HG03342 (cell line): Measurements from ENCODE around the gene ACBD3.
A peak's percentile ranks its signal among the peaks of the same experiment; 100 is the strongest.

ENCODE experiments used
- ATAC-seq: cut with Tn5 transposase; IDR thresholded peaks from one replicate; pipeline ENCODE4 v1.9.1; 2021; ENCODE audit warnings: mild to moderate bottlenecking, moderate library complexity; ENCODE audit not compliant: unreplicated experiment

The ACBD3 gene

GRCh38 chr1:226135059-226135651 lies 51.4 kb downstream of the ACBD3 start:
- no peak for ATAC-seq

DNA sequence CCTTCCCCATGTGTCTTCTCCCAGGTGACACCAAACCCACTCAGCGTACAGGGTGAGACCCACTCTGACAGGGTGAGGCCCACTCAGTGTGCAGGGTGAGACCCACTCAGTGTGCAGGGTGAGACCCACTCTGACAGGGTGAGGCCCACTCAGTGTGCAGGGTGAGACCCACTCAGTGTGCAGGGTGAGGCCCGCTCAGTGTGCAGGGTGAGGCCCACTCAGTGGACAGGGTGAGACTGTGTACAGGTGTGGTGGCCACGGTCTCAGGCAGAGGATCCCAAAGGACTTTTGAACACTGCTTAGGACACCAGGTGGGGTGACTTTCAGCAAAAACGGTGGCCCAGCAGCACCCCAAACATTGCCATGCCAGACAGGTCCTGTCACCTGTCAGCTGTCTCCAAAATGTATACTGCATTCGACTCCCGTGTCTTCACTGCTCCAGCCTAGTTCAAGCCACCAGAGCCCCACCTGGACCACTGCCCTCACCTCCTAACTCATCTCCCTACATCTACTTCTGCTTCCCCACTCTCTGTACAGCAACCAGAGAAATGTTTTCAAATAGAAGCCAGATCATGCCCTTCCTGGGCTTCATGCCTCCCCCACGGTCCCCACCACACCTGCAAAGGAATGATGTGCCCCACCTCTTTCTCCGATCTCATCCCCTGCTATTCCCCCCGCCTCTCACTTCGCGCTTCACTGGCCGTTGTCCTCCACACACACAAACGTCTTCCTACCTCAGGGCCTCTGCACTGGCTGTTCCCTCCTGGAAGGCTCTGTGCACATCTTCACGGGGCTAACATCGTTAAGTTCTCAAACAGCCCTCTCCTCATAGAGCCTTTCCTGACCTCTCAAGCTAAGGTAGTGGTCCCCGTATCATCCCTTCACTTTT lies 52.1 kb downstream of the ACBD3 start:
- ATAC-seq: no peak

- no peak for ATAC-seq
These were observed 52.9 kb downstream of the ACBD3 start for GRCh38 chr1:226133504-226134123.

DNA sequence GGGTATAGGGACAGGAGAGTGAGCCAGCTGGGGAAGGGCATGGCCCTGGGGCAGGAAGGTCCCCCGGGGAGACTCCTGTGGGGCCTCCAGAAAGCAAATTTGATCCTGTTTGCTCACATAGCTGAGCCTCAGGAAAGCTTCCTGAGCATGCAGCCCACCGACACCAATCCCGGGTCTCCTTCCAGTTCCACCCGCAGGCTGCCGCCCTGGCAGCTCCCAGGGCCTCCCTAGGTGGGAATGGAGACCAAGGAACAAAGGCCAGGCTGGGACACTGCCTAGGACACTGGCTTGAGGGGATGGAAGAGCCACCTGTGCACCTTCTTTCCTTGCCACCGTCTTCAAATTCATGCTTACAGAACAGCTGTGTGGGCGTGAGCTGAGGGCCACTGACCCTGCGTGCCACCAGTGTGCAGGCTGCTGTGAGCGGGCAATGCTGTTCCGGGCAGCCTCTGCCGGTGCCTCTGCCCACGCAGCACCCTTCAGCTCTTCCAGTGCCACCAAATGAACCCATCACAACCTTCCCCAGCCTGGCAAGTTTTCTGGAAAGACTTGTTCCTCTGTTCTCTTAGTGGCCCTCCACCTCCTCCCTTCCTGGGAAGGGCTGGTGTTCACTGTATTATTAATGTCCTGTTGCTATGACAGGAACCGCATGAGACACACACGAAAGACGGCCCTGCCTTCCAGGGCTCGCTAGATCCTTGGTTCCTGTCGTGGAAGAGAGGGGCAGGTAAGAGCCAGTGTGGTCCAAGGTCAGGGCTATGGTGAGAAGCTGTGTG lies 53.6 kb downstream of the ACBD3 start:
- peak; percentile 34 for ATAC-seq

DNA sequence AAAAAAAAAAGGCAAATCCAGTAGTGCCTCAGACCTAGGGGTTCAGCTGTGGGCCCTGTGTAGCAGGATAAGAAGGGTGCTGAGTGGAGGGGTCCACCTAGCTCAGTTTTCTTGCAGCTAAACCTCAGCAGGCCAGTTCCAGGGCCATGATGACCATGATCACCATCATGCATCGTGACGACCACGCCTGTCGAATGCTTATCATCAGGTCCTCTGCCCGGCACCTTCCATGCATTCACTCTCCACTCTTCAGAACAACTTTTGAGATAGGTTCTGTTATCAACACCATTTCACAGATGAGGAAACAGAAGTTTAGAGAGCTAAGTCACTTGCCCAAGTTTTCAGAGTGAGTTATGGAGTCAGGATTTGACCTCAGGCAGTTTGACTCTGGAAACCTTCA lies 54.9 kb downstream of the ACBD3 start:
- no peak for ATAC-seq

DNA sequence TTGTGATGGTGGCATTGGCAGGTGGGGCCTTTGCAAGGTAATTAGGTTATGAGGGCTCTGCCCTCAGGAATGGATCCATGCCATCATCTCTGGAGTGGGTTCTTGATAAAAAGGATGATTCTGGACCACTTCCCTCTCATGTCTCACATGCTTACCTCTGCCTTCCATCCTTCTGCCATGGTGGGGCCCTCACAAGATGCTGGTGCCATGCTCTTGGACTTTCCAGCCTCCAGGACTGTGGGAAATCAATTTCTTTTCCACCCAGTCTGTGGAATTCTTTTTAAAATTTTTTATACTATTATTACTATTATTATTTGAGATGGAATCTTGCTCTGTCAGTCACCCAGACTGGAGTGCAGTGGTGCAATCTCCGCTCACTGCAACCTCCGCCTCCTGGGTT lies 57.3 kb downstream of the ACBD3 start:
- ATAC-seq: no peak

DNA sequence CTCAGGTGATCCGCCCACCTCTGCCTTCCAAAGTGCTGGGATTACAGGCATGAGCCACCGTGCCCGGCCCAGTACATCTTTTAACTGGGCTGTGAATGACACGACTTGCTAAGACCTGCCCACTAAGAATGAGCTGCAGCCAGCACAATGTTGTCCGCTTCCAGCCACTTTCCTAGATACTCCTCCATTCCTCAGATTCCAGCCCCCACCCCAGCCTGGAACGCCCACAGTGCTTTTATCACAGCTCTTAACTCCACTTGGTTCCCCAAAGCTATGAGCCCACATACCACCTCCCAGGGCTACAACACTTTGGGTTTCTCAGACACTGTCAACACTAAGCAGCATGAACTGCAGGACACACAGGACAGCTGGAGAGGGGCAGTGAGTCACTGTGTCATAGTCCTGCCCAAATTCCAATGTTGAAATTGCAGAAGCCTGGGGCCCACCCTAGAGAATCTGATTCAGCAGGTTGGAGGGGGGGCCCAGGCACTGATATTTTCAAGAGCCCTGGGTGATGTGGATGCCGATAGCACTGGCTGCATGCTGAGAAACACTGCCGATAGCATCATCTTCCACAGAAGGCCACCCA lies 58.0 kb downstream of the ACBD3 start:
- no peak for ATAC-seq

- no peak for ATAC-seq
These were observed 59.5 kb downstream of the ACBD3 start for GRCh38 chr1:226126824-226127569.

GRCh38 chr1:226125831-226126230 lies 60.7 kb downstream of the ACBD3 start:
- ATAC-seq: no peak

DNA sequence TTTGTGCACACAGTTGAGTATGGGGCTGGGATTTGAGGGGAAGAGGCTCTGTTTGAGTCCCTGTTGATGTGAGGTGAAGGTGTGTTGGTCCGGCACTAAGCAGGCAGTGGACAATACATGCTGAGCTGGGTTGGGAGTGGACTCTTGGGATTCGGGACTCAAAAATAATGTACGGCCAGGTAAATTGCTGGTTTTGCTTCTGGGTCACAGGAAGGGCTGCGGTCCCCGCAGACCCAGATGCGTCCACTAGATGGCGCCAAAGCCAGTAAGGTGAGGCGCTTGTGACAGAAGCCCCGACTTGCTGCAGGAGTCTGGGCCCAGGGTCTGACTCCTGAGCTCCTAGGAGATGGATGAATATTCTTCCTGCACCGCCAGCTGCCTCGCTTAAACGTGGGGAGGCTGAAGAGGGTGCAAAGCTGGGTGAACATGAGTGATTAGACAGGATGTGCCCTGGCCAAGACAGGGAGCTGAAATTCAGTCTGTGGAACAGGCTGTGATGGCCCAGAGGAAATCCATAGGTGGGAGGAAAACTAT lies 61.4 kb downstream of the ACBD3 start:
- ATAC-seq: peak; percentile 30

- ATAC-seq: no peak
These were observed 62.7 kb downstream of the ACBD3 start for GRCh38 chr1:226123591-226124471.

DNA sequence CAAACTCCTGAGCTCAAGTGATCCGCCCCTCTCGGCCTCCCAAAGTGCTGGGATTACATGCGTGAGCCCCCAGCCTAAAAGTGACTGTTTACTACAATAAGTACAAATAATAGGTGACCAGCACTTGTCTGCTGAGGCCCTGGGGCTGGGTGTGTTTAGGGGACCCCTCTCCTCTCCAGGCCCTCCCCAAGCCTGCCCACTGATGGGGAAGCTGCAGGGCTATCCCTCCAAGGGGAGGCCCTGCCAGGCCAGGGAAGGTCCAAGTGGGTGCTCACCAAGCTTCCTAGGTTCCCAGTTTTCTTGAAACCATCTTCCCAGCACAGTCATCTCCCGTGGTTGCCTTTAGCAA lies 63.4 kb downstream of the ACBD3 start:
- no peak for ATAC-seq

DNA sequence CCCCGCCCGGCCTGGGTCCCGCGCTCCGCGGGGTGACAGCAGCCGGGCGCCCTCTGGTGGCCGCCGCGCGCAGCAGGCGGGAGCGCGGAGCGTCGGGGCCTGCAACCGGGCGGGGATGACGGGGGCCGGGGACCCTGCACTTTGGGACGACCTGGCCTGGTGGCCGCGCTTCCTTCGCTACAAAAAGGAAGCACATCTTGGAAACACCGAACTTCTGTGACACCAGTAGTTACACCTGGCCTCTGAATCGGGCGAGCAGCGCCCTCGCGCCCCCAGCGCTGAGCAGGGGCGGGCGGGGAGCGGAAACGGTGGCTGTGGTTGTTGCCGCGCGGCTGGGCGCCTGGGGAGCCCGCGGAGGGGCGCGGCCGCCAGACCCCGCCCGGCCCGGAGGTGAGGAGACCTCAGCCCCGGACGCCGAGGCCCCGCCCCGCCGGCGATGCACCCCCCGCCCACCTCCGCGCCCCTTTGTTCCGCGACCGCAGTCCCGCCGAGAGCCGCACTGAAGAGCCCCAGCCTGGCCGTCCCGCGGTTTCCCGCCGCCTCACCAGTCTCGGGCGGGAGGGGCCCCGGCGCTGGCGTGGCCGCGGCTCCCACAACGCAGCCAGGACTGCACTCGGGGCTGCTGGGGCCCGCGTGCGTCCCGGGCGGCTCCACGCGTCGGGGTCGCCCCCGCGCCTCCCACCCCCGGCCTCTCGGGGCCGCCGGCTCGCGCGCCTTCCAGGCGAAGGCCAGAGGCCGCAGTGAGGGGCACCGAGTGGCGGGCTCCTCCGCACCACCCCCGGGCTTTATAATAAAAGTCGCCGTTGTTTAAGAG lies 64.7 kb downstream of the ACBD3 start:
- peak; percentile 59 for ATAC-seq

DNA sequence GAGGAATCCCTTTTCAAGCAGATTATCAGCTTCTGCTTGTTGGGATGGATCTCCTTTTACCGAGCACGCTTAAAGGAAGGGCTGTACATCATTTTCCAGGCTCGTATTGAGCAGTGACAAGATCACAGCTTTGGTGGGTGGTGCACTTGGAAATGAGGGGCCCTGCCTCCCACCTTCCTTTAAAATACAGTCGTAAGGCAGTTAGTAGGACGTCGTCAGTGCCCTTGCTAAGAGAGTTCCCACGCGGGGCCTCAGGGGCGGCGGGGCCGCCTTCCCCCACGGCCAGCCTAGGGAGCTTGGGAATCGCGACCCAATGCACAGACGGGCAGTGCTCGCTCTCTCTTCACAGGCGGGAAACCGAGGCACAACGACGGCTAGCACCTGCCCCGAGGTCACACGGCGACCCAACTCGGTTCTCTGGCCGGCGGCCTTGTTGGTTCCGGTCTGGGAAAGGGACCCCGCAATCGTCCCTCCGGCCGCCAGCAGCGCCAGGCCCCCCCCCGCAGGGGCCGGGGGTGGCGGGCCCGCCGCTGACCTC lies 65.4 kb downstream of the ACBD3 start:
- no peak for ATAC-seq

DNA sequence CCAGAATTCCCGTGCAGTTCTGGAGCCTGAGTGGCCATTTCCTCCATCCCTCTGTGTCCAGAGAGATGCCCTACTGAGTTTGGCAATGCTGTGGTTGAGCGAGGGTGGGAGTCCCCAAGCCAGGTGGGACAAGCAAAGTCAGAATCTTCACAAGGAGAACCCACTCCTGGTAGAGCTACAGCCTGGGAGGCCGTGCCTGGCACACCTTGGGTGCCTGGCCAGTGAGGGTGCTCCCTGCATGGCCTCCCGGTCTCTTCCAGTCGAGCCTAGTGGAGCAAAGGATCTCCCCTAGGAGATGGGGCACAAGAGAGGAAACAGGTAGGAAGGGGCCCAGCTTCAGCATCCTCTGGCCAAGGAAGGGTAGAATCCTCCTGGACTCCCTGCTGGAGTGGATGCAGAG lies 66.1 kb downstream of the ACBD3 start:
- no peak for ATAC-seq

DNA sequence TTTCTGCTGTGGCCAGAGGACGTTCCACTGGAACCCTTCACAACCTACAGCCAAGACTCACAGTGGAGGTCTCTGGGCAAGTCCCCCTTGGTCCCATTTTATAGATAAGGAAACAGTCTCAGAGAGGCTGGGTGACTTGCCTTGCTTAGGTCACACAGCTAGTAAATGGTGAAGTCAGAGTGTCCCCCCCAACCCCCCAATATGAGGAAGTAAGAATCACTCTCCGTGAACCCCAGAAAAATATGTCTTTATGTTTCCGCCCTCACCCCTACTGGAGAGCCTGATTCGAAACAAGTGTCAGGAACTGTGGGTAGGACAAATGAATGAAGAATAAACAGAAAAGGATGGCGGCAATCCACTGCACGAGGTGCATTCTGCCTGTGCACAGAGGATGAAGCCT lies 67.4 kb downstream of the ACBD3 start:
- ATAC-seq: no peak

DNA sequence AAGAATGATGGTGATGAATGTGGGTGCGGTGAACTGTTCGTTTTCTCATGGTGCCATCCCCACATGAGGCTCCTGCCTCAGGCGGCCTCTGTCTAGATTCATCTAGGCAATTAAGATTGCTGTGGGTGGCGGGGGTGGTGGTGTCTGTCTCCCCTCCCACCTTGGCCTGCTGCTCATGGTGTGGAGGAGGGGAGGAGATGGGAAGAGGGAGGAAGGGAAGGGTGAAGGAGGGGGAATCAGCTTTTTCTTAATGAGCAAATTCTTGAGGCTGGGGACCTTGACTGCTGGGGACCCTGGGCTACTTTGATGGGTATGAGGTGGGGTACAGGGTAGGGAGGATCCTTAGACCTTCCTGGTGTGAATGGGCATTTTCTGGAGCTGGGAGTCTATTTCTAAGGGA lies 68.2 kb downstream of the ACBD3 start:
- ATAC-seq: no peak

DNA sequence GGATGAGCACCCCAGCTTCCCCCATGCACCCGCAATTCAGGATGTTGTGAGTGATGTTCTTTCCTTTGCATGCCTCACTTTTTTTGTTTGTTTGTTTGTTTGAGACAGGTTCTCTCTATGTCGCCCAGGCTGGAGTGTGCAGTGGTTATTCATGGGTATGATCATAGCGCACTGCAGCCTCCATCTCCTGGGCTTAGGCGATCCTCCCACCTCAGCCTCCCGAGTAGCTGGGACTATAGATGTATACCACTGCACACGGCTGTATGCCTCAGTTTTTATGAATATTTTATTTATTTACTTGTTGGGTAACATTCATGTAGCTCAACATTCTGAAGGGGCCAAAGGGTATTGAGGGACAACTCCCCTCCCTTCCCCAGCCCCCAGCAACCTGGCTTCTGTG lies 69.2 kb downstream of the ACBD3 start:
- no peak for ATAC-seq
